ENCODE measurements around the gene PDZRN3.

DNA sequence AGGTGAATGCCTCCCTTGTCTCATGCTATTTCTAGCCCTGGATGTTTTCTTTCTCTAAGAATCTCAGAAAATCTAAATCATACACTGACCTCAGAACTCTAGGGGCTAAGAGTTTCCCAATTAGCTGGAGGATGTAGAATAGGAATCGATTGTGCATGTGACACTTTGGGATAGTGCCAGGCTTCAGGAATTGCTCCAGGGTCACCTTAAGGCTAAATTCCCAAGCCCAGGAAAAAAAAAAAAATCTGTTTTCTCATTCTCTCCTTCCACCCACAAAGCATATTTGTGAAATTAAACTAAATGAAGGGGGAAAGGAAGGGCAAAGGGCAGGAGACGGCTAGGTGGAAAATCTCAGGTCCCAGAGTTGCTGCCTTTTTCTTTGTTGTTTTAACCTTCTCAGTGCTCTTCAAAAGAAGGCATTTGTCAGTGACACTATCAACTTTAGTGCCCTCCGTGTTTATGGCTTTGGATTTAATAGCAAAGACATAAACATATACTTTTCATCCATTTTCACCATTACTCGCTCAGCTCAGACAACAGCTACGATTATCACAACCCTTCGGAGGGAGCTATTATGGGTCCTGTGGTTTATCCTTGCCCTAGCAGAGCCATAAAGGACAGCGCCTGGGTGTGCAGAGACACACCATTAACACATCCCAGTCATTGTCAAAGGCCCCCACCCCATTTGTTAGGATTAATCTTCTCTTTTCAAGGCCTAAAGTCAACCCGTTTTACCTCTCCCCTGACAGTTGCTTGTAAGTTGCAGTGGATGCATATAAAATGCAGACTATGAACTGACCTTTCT, 271.7 kb downstream of the PDZRN3 start:
- TF ChIP-seq POLR2A (IDR thresholded peaks at IDR 0.05; ENCODE audit: low read length) (no peak), RFX5 (IDR thresholded peaks at IDR 0.05) (no peak)
- TF ChIP-seq, protein P1, sequence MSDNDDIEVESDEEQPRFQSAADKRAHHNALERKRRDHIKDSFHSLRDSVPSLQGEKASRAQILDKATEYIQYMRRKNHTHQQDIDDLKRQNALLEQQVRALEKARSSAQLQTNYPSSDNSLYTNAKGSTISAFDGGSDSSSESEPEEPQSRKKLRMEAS (IDR thresholded peaks at IDR 0.05) = no peak
